HUES6 (cell line): ENCODE data around the gene CARMIL1.
"Not testable (repeated sequence)": the region's sequence is repeated elsewhere in the genome, so short reads cannot be mapped to it uniquely, and the experiment has no call there.

Experiments
- H3K27ac ChIP-seq: 2 replicates; pipeline ENCODE4 v1.7.0; 2013; ENCODE audit warnings: low read depth, mild to moderate bottlenecking, low read length, inconsistent platforms
- H3K27me3 ChIP-seq: 2 replicates; pipeline ENCODE4 v1.6.1; 2013; ENCODE audit warnings: low read length; ENCODE audit not compliant: control insufficient read depth, insufficient read depth
- H3K36me3 ChIP-seq: 2 replicates; pipeline ENCODE4 v1.6.1; 2013; ENCODE audit warnings: low read length; ENCODE audit not compliant: control insufficient read depth, insufficient read depth
- H3K4me1 ChIP-seq: 2 replicates; pipeline ENCODE4 v1.6.1; 2013; ENCODE audit warnings: low read length; ENCODE audit not compliant: control insufficient read depth, insufficient read depth
- H3K4me3 ChIP-seq: 2 replicates; pipeline ENCODE4 v1.5.1; 2013; ENCODE audit warnings: low read depth, low read length
- H3K9ac ChIP-seq: one replicate; pipeline ENCODE4 v1.6.1; 2013; ENCODE audit warnings: mild to moderate bottlenecking, low read length
- H3K9me3 ChIP-seq: 2 replicates; pipeline ENCODE4 v1.6.1; 2013; ENCODE audit warnings: low read depth, low read length; ENCODE audit not compliant: control insufficient read depth, insufficient read depth

Gene CARMIL1

DNA sequence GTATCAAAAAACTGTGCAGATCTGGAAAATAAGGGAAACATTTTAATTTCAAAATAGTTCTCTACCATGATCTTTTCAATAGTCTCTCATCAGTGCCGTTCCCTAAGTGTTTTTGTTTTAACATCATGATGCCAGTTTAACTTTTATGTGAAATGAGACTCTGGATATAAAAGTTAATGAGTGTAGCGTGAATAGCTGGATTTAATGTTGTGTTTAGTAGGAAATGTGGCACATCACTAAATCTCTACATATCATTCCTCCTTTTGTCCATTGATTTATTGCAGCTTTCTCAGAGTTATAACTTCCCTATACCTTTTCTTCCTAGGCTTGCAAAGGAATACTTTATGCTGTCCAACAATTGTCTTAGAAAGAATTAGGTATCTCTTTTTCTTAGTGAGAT, 291.4 kb downstream of the CARMIL1 start:
- Histone ChIP-seq H3K27me3 (no peaks in the 10 kb centered on the region), H3K9me3 (no peaks in the 10 kb centered on the region), H3K9ac (no peak overlapping the region), H3K36me3 (no peaks in the 10 kb centered on the region), H3K4me1 (no peaks in the 10 kb centered on the region), H3K27ac (no peak overlapping the region), H3K4me3 (no peak overlapping the region)

GRCh38 chr6:25576919-25577318, 297.7 kb downstream of the CARMIL1 start:
- H3K27ac ChIP-seq = no peak overlapping the region
- no peaks in the 10 kb centered on the region for H3K9me3 ChIP-seq
- H3K9ac ChIP-seq = no peak overlapping the region
- H3K4me3 ChIP-seq = no peak overlapping the region
- H3K4me1 ChIP-seq = no peaks in the 10 kb centered on the region
- no peaks in the 10 kb centered on the region for H3K27me3 ChIP-seq
- H3K36me3 ChIP-seq = peaks cover 2% of the 10 kb centered on the region; the same call in 1 of the 2 replicates

DNA sequence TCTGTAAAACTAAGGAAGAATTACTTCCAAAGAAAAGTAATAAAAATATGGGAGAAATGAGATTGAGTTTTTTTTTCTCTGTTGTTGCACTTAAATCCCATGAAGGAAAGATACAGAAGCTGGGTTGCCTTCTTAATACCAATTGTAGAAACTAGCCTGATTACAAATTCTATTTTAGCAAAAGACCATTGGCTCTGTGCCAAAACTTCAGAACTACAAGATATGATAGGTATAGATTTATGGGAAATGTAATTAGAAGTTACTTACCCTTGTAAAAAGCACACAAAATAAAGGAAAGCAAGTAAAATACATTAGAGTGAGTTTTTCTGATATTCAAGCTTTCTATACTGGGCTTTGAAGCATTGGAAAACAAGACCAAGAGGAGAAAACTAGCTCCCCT, 299.4 kb downstream of the CARMIL1 start:
- Histone ChIP-seq H3K4me1 (no peaks in the 10 kb centered on the region), H3K27me3 (no peaks in the 10 kb centered on the region), H3K27ac (no peak overlapping the region), H3K9ac (no peak overlapping the region), H3K4me3 (no peak overlapping the region), H3K36me3 (peaks cover 2% of the 10 kb centered on the region; the same call in 1 of the 2 replicates), H3K9me3 (no peaks in the 10 kb centered on the region)

GRCh38 chr6:25579391-25579883, 300.3 kb downstream of the CARMIL1 start:
- Histone ChIP-seq H3K27ac (no peak overlapping the region), H3K36me3 (peaks cover 2% of the 10 kb centered on the region; the same call in 1 of the 2 replicates), H3K27me3 (no peaks in the 10 kb centered on the region), H3K4me3 (no peak overlapping the region), H3K9me3 (no peaks in the 10 kb centered on the region), H3K9ac (no peak overlapping the region), H3K4me1 (no peaks in the 10 kb centered on the region)

GRCh38 chr6:25579902-25580495, 300.8 kb downstream of the CARMIL1 start:
- Histone ChIP-seq H3K9ac (no peak overlapping the region), H3K27me3 (no peaks in the 10 kb centered on the region), H3K4me3 (no peak overlapping the region), H3K4me1 (no peaks in the 10 kb centered on the region), H3K9me3 (no peaks in the 10 kb centered on the region), H3K27ac (no peak overlapping the region), H3K36me3 (peaks cover 6% of the 10 kb centered on the region)

- H3K27ac ChIP-seq = no peak overlapping the region
- H3K9ac ChIP-seq = no peak overlapping the region
- H3K36me3 ChIP-seq = peaks cover 6% of the 10 kb centered on the region
- H3K4me1 ChIP-seq = no peaks in the 10 kb centered on the region
- H3K27me3 ChIP-seq = no peaks in the 10 kb centered on the region
- H3K4me3 ChIP-seq = no peak overlapping the region
- no peaks in the 10 kb centered on the region for H3K9me3 ChIP-seq
Measured at GRCh38 chr6:25582101-25582500, 302.9 kb downstream of the CARMIL1 start.

GRCh38 chr6:25583099-25583498, 303.9 kb downstream of the CARMIL1 start:
- Histone ChIP-seq H3K4me3 (no peak overlapping the region), H3K9ac (no peak overlapping the region), H3K4me1 (no peaks in the 10 kb centered on the region), H3K27me3 (no peaks in the 10 kb centered on the region), H3K27ac (no peak overlapping the region), H3K9me3 (no peaks in the 10 kb centered on the region), H3K36me3 (peaks cover 7% of the 10 kb centered on the region)

DNA sequence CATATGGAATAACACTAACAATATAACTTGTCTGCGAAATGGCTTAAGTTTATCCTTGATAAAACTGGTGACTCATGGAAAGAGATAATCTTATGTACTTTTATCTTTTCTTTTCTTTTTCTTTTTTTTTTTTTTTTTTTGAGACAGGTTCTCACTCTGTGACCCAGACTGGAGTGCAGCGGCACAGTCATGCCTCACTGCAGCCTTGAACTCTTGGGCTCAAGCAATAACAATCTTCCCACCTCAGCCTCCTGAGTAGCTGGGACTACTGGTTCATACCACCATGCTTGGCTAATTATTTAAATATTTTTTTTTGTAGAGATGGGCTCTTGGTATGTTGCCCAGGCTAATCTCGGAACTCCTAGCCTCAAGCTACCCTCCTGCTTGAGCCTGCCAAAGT, 304.7 kb downstream of the CARMIL1 start:
- no peaks in the 10 kb centered on the region for H3K27me3 ChIP-seq
- no peak overlapping the region for H3K27ac ChIP-seq
- peaks cover 11% of the 10 kb centered on the region for H3K36me3 ChIP-seq
- H3K9ac ChIP-seq = no peak overlapping the region
- H3K4me1 ChIP-seq = no peaks in the 10 kb centered on the region
- H3K9me3 ChIP-seq = no peaks in the 10 kb centered on the region
- H3K4me3 ChIP-seq = no peak overlapping the region

DNA sequence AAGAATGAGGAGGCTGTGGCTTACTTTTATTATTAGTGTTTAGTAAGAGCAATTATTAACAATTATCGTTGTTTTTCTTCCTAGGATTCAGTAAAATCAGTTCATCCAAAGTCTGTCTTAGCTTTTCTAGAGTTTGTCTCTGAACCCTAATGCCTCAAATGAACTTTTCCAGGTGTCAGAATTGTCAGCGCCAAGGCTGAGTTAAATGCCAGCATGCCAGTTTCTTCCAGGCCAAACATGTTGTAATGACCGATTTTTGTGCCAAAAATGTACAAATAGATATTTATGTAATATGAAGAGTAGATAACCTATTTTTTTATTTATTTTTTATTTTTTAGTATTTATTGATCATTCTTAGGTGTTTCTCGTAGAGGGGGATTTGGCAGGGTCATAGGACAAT, 306.1 kb downstream of the CARMIL1 start:
- H3K27ac ChIP-seq = no peak overlapping the region
- H3K4me3 ChIP-seq = no peak overlapping the region
- H3K9ac ChIP-seq = no peak overlapping the region
- H3K27me3 ChIP-seq = no peaks in the 10 kb centered on the region
- no peaks in the 10 kb centered on the region for H3K4me1 ChIP-seq
- H3K36me3 ChIP-seq = peaks cover 11% of the 10 kb centered on the region
- no peaks in the 10 kb centered on the region for H3K9me3 ChIP-seq

DNA sequence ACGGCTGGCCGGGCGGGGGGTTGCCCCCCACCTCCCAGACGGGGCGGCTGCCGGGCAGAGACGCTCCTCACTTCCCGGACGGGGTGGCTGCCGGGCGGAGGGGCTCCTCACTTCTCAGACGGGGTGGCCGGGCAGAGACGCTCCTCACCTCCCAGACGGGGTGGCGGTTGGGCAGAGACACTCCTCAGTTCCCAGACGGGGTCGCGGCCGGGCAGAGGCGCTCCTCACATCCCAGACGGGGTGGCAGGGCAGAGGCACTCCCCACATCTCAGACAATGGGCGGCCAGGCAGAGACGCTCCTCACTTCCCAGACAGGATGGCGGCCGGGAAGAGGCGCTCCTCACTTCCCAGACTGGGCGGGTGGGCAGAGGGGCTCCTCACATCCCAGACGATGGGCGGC, 306.9 kb downstream of the CARMIL1 start:
- not testable (repeated sequence) for H3K9ac ChIP-seq, H3K4me3 ChIP-seq, H3K4me1 ChIP-seq, H3K9me3 ChIP-seq, H3K27me3 ChIP-seq, H3K27ac ChIP-seq
- peaks cover 11% of the 10 kb centered on the region for H3K36me3 ChIP-seq

- Histone ChIP-seq H3K27ac (no peak overlapping the region), H3K36me3 (peaks cover 9% of the 10 kb centered on the region; the same call in 1 of the 2 replicates), H3K4me1 (no peaks in the 10 kb centered on the region), H3K27me3 (no peaks in the 10 kb centered on the region), H3K9me3 (no peaks in the 10 kb centered on the region), H3K4me3 (no peak overlapping the region), H3K9ac (no peak overlapping the region)
Measured at GRCh38 chr6:25586927-25587326, 307.8 kb downstream of the CARMIL1 start.
